GM08714 (cell line): Measurements from ENCODE around the gene ELL2.
A peak's percentile ranks its signal among the peaks of the same experiment; 100 is the strongest.
"Not testable (repeated sequence)": the region's sequence is repeated elsewhere in the genome, so short reads cannot be mapped to it uniquely, and the experiment has no call there.

Experiments
- H3K4me3 ChIP-seq: fragments of 200-500 bp; sonication (Bioruptor generic); 2 replicates; pipeline ENCODE4 v1.5.1; 2014; ENCODE audit warnings: mild to moderate bottlenecking, low read length, inconsistent platforms
- ZNF274 ChIP-seq: IDR thresholded peaks from 2 replicates; pipeline ENCODE4 v1.6.1; 2012; ENCODE audit warnings: mild to moderate bottlenecking, low read depth, low read length

Gene ELL2

GRCh38 chr5:95921501-95921900 is 40.1 kb downstream of the ELL2 start:
- no peak overlapping the region for H3K4me3 ChIP-seq
- no peak for TF ChIP-seq ZNF274

GRCh38 chr5:95920822-95921221 is 40.8 kb downstream of the ELL2 start:
- TF ChIP-seq ZNF274 = no peak

DNA sequence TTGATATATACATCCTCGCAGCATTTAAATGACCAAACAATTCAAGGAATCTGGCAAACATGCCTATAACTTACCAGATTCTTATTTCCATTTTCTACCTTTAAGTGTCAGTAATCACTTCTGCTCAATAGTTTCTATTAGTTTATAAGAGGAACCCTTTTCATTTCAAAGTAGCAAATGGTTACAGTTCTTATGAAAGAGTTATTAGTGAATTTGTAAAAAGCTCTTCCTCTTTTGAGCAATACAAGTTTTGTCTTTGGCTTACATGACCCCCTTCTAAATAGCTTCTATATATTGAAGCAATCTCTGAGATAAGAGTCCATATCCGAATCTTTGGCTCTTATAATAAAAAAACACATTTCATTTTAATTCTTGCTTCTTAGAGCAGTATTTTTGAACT is 42.0 kb downstream of the ELL2 start:
- no peak for TF ChIP-seq ZNF274

More at GRCh38 chr5:95920822-95921221, 40.8 kb downstream of the ELL2 start:
- H3K4me3 ChIP-seq = no peak overlapping the region

GRCh38 chr5:95918421-95919006 is 43.1 kb downstream of the ELL2 start:
- no peak for TF ChIP-seq ZNF274
- H3K4me3 ChIP-seq = no peak overlapping the region

More for the DNA sequence above, 42.0 kb downstream of the ELL2 start:
- no peak overlapping the region for H3K4me3 ChIP-seq

DNA sequence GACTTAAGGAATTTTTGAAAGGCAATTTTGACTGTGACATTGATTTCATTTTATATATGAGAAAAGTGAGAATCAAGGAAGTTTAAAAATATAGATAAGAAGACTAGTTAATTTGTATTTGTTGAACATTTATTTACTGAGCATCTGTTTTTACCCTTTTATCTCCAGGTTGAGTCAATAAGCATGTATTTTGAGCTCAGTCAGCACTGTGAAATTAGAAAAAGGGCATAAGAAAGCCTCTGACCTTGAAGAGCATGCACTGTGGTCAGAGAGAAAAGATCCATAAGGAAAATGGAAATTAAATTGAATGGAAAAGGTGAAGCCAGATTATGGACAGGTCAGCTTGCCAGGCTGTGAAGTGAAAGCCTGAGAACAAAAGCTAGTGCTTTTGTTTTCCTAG is 44.4 kb downstream of the ELL2 start:
- H3K4me3 ChIP-seq = no peak overlapping the region
- no peak for TF ChIP-seq ZNF274

DNA sequence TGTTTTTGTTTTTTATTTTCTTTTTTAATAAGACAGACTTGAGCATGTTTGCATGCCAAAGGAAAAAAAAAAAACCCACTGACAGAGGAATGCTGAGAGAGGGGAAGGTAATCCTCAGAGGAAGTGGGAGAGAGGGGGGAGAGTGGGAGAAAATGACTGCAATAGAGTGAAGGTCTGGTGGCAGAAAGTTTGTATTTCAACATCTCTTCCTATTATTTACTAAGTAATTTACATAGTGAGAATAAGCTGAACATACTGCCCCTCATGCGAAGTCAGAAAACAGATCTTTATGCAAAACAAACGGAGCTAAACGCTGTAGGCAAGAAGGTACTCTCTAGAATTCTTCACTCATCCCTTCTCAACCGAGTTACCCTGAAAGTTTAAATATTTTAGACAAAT is 45.0 kb downstream of the ELL2 start:
- no peak for TF ChIP-seq ZNF274
- H3K4me3 ChIP-seq = peak overlapping the region; percentile 50; the same call in 1 of the 2 replicates

DNA sequence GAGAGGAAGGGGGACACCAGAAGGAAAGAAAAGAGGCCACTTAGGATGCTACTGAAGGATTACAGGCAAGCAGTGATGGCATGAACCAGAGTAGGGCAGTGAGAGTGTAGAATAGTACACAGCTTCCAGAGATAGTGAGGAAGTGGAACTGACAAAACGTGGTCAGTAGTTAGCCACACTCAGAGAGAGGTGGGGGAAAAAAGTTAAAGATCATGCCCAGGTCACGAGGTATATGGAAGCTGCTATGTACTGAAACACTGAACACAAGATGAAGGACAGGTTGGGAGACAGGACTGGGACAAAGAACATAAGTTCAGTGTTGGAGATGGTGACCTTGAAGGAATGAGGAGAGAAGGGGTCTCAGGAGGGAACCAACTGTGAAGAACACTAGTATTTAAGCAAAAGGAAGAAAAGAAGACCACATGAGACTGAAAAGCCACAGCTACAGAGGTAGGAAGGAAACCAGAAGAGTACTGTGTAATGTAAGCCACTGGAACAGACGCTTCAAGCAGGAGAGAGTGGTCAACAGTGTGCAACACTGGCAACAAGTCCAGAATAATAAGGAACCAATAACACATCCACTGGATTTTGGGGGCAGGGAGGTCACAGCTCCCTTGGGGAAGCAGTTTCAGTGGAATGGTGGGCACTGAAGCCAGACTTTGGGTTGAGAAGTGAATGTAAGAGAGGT is 45.5 kb downstream of the ELL2 start:
- no peak for TF ChIP-seq ZNF274
- peak overlapping the region; percentile 50; the same call in 1 of the 2 replicates for H3K4me3 ChIP-seq

DNA sequence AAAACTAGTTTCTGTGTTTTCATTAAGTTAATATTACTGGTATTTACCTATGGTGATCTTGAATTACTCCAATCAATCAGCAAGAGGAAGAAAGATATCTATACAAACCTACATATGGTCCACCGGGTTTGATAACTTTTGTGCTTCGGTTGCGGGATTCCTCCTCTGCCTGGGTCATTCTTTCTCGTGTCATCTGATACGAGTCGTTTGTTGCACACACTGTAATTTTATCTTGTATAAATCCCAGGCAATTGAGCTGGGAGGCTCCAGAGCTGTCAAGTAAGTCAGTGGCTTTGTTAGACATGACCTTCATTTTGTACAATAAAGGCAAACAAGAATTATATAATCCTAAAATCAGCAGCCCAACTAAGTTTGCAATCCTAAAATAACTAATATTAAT is 48.0 kb downstream of the ELL2 start:
- no peak for TF ChIP-seq ZNF274
- H3K4me3 ChIP-seq = no peak overlapping the region

GRCh38 chr5:95912029-95912428 is 49.6 kb downstream of the ELL2 start:
- TF ChIP-seq ZNF274 = no peak
- H3K4me3 ChIP-seq = no peak overlapping the region

DNA sequence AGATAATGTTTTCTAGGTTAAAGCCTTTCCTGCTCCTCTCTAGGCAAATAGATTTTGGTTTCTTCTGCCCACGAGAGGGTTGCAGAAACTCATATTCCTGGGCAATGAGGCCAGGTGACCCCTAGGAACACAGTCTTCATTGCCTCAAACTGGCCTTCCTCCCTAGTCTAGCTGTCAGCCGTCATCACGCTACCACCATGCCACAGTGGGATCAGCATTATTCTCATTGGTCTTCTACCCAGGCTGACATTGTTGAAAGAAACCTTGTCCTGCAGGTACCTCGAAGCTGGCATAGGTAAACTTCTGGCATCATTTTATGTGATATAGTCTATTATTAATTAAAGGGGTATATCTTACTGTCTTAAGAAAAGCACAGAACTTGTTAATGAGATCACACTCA is 51.1 kb downstream of the ELL2 start:
- TF ChIP-seq ZNF274 = no peak
- H3K4me3 ChIP-seq = no peak overlapping the region

DNA sequence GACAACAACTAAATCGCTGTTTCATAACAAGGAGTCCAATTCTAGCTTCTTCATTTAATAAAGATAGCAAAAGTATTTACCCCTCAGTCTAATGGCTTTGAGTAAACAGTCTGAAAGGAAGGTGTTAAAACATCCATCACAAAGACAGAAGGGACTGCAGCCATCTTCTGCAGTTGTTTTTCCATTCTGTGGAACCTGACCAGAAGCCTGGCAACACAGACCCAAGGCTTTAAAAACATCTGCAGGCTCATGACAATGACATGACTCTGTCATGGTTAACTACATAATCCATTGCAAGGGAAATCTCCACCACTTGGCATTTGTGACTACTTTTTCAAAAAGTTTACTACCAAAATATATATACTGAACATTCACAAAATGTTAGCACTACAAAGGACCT is 51.9 kb downstream of the ELL2 start:
- no peak overlapping the region for H3K4me3 ChIP-seq
- TF ChIP-seq ZNF274 = no peak

DNA sequence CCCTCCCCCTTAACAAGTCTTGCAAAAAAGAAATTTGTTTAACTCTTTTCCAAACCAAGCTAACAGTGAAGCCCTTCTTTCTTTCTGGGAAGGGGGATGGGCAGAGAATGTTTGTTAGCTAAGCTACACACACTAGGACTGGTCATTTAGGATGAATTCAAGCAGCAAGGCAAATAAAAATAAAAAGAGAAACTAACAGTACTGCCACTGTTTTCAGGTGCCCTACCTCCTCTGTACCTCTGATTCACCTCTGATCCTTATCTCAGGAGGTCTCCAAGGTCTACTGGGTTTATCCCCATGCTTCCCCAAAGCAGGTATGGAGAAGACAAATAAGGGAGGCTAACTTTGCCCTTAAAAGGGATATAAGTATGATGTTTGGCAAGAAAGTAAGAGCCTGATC is 52.9 kb downstream of the ELL2 start:
- no peak overlapping the region for H3K4me3 ChIP-seq
- TF ChIP-seq ZNF274 = no peak

GRCh38 chr5:95907740-95908706 is 53.6 kb downstream of the ELL2 start:
- no peak overlapping the region for H3K4me3 ChIP-seq
- TF ChIP-seq ZNF274 = no peak

DNA sequence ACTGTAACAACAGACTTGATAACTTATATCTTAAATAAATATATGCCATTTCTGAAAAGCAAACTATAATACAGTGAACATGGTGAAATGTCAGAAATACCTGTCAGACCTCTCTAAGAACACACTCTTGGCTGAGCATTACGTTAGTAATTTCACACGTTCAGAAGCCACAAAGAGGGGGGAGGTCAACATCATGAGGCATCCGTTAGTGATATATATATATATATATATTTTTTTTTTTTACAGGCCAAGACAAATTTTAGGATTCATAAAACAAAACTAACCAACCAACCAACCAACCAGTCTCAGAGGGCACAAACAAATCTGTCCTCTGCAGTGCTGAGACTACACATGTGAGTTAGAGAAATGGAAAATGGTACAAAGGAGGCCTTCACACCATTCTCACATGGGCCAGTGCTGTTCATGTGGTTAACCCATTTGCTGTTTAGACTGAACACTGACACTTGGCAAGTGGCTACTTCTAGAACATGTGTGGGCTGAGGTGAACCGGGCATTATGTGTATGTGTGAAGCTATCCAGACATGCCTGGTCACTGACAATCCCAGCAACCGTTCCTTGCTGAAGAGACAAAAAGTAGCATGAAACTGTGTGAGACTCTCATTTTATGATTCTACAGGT is 54.5 kb downstream of the ELL2 start:
- no peak for TF ChIP-seq ZNF274
- H3K4me3 ChIP-seq = no peak overlapping the region

- not testable (repeated sequence) for H3K4me3 ChIP-seq
Observed at GRCh38 chr5:95906398-95906797, 55.3 kb downstream of the ELL2 start.
